GM23248 (cell line): ENCODE measurements around the gene HAUS5.

Experiments used
- EZH2 ChIP-seq: fragments of 200-600 bp; sonication (generic); IDR thresholded peaks from 2 replicates; pipeline ENCODE4 v1.6.1; 2018; ENCODE audit warnings: antibody characterized with exemption, mild to moderate bottlenecking; ENCODE audit not compliant: insufficient read depth, poor library complexity, severe bottlenecking
- EZH2phosphoT487 ChIP-seq: fragments of 200-600 bp; sonication (generic); IDR thresholded peaks from 2 replicates; pipeline ENCODE4 v1.6.1; 2018; ENCODE audit warnings: antibody characterized with exemption, moderate library complexity, mild to moderate bottlenecking, low read depth; ENCODE audit not compliant: insufficient read depth

DNA sequence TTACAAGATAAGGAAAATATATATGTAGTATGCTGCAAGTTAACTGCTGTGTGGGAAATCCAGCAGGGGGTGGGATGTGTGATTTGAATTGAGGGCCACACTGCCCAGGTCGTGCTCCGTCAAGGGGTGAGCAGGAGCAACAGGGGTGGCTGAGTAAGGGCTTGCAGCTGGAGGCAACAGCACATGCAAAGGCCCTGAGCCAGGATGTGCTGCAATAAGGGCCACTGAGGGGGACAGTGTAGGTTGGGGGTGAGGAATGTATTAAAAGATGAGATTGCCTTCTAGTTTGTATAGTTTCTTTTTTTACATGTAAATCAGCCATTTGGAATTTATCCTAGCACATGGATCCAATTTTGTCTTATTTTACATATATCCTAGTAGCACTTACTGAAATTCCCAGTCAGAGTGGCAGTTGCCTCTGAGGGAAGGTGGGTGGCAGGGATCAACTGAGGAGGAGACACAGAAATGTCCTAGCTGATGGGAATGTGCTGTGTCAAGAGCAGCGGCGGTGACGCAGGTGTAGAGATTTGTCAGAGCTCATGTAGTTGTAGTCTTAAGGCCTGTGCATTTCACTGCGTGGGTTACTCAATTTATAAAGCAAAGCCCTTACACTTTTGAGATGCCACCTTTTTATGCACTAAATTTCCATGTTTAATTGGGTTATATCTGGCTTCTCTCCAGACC lies 10.9 kb downstream of the HAUS5 start:
- TF ChIP-seq EZH2: no peak
- TF ChIP-seq EZH2phosphoT487: no peak
